Dendritic cell treated with granulocyte-macrophage colony-stimulating factor and Interleukin-4, amounts not matched to agents 40 ng/mL and 50 ng/mL, for 4 days (primary cell): ENCODE data around the gene CAMK2D.

Experiments used
- H3K27ac Mint-ChIP-seq: one replicate; pipeline ENCODE4 v1.8.0; 2022; ENCODE audit warnings: mild to moderate bottlenecking, mixed read lengths
- H3K27me3 Mint-ChIP-seq: one replicate; pipeline ENCODE4 v1.8.0; 2022; ENCODE audit warnings: mild to moderate bottlenecking, mixed read lengths
- H3K36me3 Mint-ChIP-seq: one replicate; pipeline ENCODE4 v1.8.0; 2022; ENCODE audit warnings: low read depth, mixed read lengths
- H3K4me1 Mint-ChIP-seq: one replicate; pipeline ENCODE4 v1.8.0; 2022; ENCODE audit warnings: low read depth, mixed read lengths
- H3K4me3 Mint-ChIP-seq: one replicate; pipeline ENCODE4 v1.8.0; 2022; ENCODE audit warnings: mild to moderate bottlenecking, moderate library complexity, mixed read lengths
- H3K9me3 Mint-ChIP-seq: one replicate; pipeline ENCODE4 v1.8.0; 2022; ENCODE audit warnings: mixed read lengths
- intact Hi-C: fragments of 100-400 bp; cut with micrococcal nuclease; formaldehyde crosslinking; loops from one replicate; pipeline ENCODE4 v1.15.0; 2022

CAMK2D gene

DNA sequence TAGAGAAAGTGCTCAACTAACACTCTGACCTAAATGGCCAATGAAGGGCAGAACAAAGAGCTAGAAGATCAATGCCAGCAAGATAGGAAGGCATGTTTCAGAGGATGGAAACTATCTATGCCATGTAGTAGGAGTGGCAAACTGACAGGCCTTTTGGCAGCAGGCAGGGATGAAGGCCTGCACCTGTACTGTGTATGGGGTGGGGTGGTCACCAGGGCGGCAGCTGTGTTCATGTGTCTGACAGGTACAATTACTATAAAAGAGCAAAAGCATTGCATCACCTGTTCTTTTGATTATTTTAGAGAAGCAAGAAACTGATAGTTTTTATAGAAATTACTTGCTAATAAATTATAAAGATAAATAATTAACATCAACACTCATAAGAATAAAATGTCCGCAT, 239.1 kb downstream of the CAMK2D start:
- Mint-ChIP-seq H3K27me3 (no peaks in the 10 kb centered on the region), H3K4me3 (no peak overlapping the region), H3K36me3 (peaks cover 8% of the 10 kb centered on the region), H3K9me3 (no peaks in the 10 kb centered on the region), H3K4me1 (no peaks in the 10 kb centered on the region), H3K27ac (no peak overlapping the region)
- intact Hi-C loops = no loop called here

DNA sequence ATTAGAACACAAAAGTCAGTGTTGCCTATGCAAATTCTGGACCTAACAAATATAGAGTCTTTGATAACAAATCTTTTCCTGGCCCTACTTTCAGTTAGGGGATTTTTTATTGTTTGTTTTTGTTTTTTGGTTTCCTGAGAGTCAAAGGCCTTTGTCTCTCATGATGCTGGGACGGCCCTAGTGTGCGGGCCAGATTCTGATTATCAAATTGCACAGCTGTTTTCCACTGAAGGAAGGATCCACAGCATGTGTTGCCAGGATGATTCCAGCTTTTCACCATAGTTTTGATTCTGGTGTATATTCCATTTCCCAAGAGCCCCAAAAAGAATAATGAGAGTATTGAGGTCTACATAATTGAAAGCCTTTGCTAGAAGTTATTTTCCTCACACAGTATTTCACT, 248.2 kb downstream of the CAMK2D start:
- H3K27me3 Mint-ChIP-seq = no peaks in the 10 kb centered on the region
- no peaks in the 10 kb centered on the region for H3K4me1 Mint-ChIP-seq
- H3K9me3 Mint-ChIP-seq = no peaks in the 10 kb centered on the region
- peaks cover 31% of the 10 kb centered on the region for H3K36me3 Mint-ChIP-seq
- intact Hi-C loops = no loop called here
- no peak overlapping the region for H3K4me3 Mint-ChIP-seq
- H3K27ac Mint-ChIP-seq = no peak overlapping the region

- no peak overlapping the region for H3K4me3 Mint-ChIP-seq
- peaks cover 36% of the 10 kb centered on the region for H3K36me3 Mint-ChIP-seq
- intact Hi-C loops = no loop called here
Observed at GRCh38 chr4:113512880-113513279, 248.7 kb downstream of the CAMK2D start.

GRCh38 chr4:113511944-113512343, 249.6 kb downstream of the CAMK2D start:
- Mint-ChIP-seq H3K36me3 (peaks cover 37% of the 10 kb centered on the region), H3K4me3 (no peak overlapping the region), H3K27ac (no peak overlapping the region), H3K27me3 (no peaks in the 10 kb centered on the region), H3K9me3 (no peaks in the 10 kb centered on the region), H3K4me1 (no peaks in the 10 kb centered on the region)
- intact Hi-C loops = no loop called here

More at GRCh38 chr4:113512880-113513279, 248.7 kb downstream of the CAMK2D start:
- no peaks in the 10 kb centered on the region for H3K4me1 Mint-ChIP-seq
- no peak overlapping the region for H3K27ac Mint-ChIP-seq
- no peaks in the 10 kb centered on the region for H3K27me3 Mint-ChIP-seq
- no peaks in the 10 kb centered on the region for H3K9me3 Mint-ChIP-seq

GRCh38 chr4:113509851-113510250, 251.7 kb downstream of the CAMK2D start:
- no peaks in the 10 kb centered on the region for H3K27me3 Mint-ChIP-seq
- intact Hi-C loops = no loop called here
- H3K4me1 Mint-ChIP-seq = no peaks in the 10 kb centered on the region
- no peak overlapping the region for H3K4me3 Mint-ChIP-seq
- H3K9me3 Mint-ChIP-seq = no peaks in the 10 kb centered on the region
- H3K27ac Mint-ChIP-seq = no peak overlapping the region
- peaks cover 36% of the 10 kb centered on the region for H3K36me3 Mint-ChIP-seq

DNA sequence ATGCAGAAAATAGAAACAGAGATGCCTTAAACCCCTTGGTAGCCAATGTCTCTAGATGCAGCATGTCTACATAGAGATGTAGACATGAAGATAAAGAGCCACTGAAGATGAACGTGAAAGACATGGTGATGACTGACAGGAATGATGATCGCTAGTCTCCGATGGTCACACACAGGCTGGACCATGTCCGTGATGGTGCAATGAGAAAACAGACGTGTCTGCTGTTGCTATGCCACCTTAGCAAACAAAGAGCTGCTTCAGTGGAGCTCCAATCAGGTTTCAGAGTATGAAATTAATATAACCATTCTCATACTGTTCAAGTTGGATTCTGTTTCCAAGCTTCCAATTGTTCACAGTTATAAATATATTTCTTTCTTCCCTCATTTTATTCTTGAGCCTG, 256.5 kb downstream of the CAMK2D start:
- intact Hi-C loops = no loop called here
- H3K4me3 Mint-ChIP-seq = no peak overlapping the region
- no peak overlapping the region for H3K27ac Mint-ChIP-seq
- no peaks in the 10 kb centered on the region for H3K4me1 Mint-ChIP-seq
- H3K9me3 Mint-ChIP-seq = no peaks in the 10 kb centered on the region
- no peaks in the 10 kb centered on the region for H3K27me3 Mint-ChIP-seq
- H3K36me3 Mint-ChIP-seq = peaks cover 9% of the 10 kb centered on the region

GRCh38 chr4:113504422-113504821, 257.1 kb downstream of the CAMK2D start:
- H3K36me3 Mint-ChIP-seq = peaks cover 9% of the 10 kb centered on the region
- no peak overlapping the region for H3K27ac Mint-ChIP-seq
- intact Hi-C loops = no loop called here
- H3K27me3 Mint-ChIP-seq = no peaks in the 10 kb centered on the region
- H3K9me3 Mint-ChIP-seq = no peaks in the 10 kb centered on the region
- H3K4me3 Mint-ChIP-seq = no peak overlapping the region
- no peaks in the 10 kb centered on the region for H3K4me1 Mint-ChIP-seq

GRCh38 chr4:113503691-113504090, 257.8 kb downstream of the CAMK2D start:
- H3K9me3 Mint-ChIP-seq = no peaks in the 10 kb centered on the region
- H3K4me3 Mint-ChIP-seq = no peak overlapping the region
- H3K27ac Mint-ChIP-seq = no peak overlapping the region
- peaks cover 9% of the 10 kb centered on the region for H3K36me3 Mint-ChIP-seq
- no peaks in the 10 kb centered on the region for H3K27me3 Mint-ChIP-seq
- no peaks in the 10 kb centered on the region for H3K4me1 Mint-ChIP-seq
- intact Hi-C loops = no loop called here

DNA sequence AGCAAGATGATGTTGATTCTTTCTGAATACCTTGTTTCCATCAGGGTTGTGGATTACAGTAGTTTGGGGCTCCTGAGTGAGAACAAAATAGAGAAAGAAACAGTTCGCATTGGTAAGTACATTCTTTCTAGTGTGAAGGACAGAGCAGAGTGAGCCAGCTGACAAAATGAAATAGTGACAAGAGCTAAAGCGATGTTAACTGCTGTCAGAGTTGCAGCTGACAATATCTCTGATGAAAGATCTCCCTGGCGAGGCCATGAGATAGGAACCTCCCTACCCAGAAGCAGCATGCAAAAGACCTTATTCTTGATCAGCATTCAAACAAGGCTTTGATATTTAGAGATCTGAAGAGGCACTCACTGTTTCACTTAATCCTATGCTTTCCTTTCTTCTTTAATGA, 258.6 kb downstream of the CAMK2D start:
- Mint-ChIP-seq H3K4me1 (no peaks in the 10 kb centered on the region), H3K27ac (no peak overlapping the region), H3K36me3 (peaks cover 2% of the 10 kb centered on the region), H3K27me3 (no peaks in the 10 kb centered on the region), H3K4me3 (no peak overlapping the region), H3K9me3 (peaks cover under 1% of the 10 kb centered on the region)
- intact Hi-C loops = no loop called here

DNA sequence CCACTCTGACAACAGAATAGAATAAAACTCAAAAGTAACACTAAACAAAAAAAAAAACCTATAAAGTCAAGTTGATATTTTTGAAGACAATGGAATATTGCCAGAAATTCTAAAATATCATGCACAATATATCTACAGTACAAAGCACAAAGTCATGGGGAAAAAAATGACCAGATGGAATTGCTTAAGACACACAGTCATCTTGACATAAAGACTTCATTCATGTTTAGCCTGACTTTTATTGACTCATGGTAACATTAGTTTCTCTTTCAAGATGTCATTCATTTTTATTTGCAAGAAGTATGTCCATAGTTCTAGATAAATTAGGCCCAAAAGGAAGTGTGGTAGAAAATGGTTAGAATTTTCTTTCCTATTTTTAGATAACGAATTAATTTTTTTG, 259.1 kb downstream of the CAMK2D start:
- no peaks in the 10 kb centered on the region for H3K27me3 Mint-ChIP-seq
- no peaks in the 10 kb centered on the region for H3K4me1 Mint-ChIP-seq
- intact Hi-C loops = no loop called here
- peaks cover 5% of the 10 kb centered on the region for H3K36me3 Mint-ChIP-seq
- H3K27ac Mint-ChIP-seq = no peak overlapping the region
- H3K4me3 Mint-ChIP-seq = no peak overlapping the region
- peaks cover 5% of the 10 kb centered on the region for H3K9me3 Mint-ChIP-seq

- no peaks in the 10 kb centered on the region for H3K27me3 Mint-ChIP-seq
- H3K36me3 Mint-ChIP-seq = peaks cover 14% of the 10 kb centered on the region
- H3K4me3 Mint-ChIP-seq = no peak overlapping the region
- peaks cover 17% of the 10 kb centered on the region for H3K9me3 Mint-ChIP-seq
- no peaks in the 10 kb centered on the region for H3K4me1 Mint-ChIP-seq
- H3K27ac Mint-ChIP-seq = no peak overlapping the region
- intact Hi-C loops = no loop called here
Observed at GRCh38 chr4:113500424-113500823, 261.1 kb downstream of the CAMK2D start.

DNA sequence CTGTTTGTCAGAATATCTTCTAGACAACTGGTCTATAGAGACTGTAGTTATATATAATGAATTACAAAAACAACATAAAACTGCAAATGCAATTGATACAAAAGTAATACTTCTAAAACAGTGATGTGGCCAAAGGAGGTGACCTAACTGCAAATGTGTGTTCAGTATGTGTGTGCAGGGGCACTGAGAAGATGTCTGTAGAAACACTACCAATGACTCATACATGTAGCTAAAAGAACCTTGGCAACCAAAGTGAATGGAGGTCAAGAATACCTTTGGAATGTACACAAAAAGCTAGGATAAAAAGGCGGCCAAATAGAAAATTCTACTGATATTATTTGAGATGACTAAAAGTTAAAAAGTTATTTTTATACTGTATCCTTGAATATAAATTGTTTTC, 261.8 kb downstream of the CAMK2D start:
- Mint-ChIP-seq H3K4me1 (no peaks in the 10 kb centered on the region), H3K27me3 (no peaks in the 10 kb centered on the region), H3K4me3 (no peak overlapping the region), H3K36me3 (peaks cover 21% of the 10 kb centered on the region), H3K9me3 (peaks cover 22% of the 10 kb centered on the region), H3K27ac (no peak overlapping the region)
- intact Hi-C loops = no loop called here

- H3K36me3 Mint-ChIP-seq = peaks cover 26% of the 10 kb centered on the region
- peaks cover 22% of the 10 kb centered on the region for H3K9me3 Mint-ChIP-seq
- no peak overlapping the region for H3K27ac Mint-ChIP-seq
- H3K4me1 Mint-ChIP-seq = no peaks in the 10 kb centered on the region
- intact Hi-C loops = no loop called here
- H3K4me3 Mint-ChIP-seq = no peak overlapping the region
- H3K27me3 Mint-ChIP-seq = no peaks in the 10 kb centered on the region
Observed at GRCh38 chr4:113499166-113499565, 262.4 kb downstream of the CAMK2D start.

GRCh38 chr4:113497154-113497884, 264.2 kb downstream of the CAMK2D start:
- Mint-ChIP-seq H3K36me3 (peaks cover 27% of the 10 kb centered on the region), H3K27ac (no peak overlapping the region), H3K4me3 (no peak overlapping the region), H3K9me3 (peaks cover 22% of the 10 kb centered on the region), H3K4me1 (no peaks in the 10 kb centered on the region), H3K27me3 (no peaks in the 10 kb centered on the region)
- intact Hi-C loops = no loop called here

GRCh38 chr4:113496698-113497097, 264.8 kb downstream of the CAMK2D start:
- no peaks in the 10 kb centered on the region for H3K27me3 Mint-ChIP-seq
- H3K9me3 Mint-ChIP-seq = peaks cover 22% of the 10 kb centered on the region
- no peaks in the 10 kb centered on the region for H3K4me1 Mint-ChIP-seq
- H3K27ac Mint-ChIP-seq = no peak overlapping the region
- H3K4me3 Mint-ChIP-seq = no peak overlapping the region
- peaks cover 27% of the 10 kb centered on the region for H3K36me3 Mint-ChIP-seq
- intact Hi-C loops = no loop called here
